NCI-H1105 treated with DMSO at 0.1 percent for 48 hours (cell line): ENCODE results near the gene OR2V2.
"Not testable (repeated sequence)": the region's sequence is repeated elsewhere in the genome, so short reads cannot be mapped to it uniquely, and the experiment has no call there.

Source experiments
- DNase-seq: peaks from one replicate; lab custom pipeline; 2025; lab: John Stamatoyannopoulos, UW

The OR2V2 gene

DNA sequence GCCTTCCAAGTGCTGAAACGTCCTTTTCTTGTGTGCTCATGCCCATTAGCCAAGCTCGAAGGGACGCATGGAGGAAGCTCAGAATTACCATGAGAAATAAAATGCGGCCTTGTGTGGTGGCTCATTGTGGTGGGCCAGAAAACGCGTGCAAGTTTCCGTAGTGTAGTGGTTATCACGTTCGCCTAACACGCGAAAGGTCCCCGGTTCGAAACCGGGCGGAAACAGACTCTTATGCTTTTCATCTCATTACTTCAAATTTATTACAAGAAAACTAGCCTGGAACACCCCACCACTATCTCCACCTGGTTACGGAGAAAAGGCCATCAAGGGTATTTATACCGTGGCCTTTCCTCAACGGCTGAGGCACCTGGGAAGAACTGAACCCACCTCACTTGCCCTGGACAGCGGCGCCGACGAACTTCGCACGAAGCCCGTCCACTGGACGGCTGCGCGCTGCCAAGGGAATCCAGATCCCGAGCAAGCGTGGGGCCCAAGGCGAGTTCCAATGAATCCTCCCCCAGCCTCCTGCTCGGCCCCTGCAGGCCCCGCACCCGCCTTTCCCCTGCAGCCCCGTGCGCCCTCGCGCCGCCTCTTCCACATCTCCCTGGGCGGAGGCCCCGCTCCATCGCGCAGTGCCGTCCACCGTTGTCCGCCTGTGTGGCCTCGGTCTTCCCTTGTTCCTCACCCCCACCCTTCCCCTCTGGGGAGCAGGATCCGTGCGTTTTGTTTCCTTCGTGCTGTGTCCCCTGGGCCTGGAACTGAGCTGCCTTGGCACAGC is 22.3 kb downstream of the OR2V2 start:
- not testable (repeated sequence) for DNase-seq

DNA sequence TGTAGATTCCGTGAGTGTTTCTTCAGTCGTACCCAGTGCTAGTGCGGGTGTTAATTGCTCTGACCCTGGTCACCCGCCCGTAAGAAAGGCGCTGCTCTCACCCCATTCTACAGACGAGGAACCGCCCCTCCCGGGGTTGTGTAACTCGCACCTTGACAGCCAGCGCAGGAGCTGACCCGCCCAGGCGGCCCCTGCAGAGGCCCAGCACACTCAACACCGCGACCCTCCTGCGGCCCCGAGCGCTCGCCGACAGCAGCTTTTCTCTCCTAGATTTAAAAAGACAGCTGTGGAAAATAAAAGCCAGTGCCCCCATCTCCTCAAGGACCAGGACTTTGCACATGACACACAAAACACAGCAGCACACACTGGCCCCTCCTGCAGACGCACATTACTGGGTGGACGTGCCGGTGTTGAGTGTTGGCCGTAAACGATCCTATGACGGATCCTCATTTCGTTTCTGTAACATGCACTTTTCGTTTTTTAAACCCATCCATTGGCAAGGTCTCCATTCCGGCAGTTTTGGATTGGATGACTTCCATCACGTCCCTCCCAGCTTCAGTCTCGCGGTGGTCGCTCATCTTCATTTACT is 22.9 kb downstream of the OR2V2 start:
- no peak for DNase-seq

DNA sequence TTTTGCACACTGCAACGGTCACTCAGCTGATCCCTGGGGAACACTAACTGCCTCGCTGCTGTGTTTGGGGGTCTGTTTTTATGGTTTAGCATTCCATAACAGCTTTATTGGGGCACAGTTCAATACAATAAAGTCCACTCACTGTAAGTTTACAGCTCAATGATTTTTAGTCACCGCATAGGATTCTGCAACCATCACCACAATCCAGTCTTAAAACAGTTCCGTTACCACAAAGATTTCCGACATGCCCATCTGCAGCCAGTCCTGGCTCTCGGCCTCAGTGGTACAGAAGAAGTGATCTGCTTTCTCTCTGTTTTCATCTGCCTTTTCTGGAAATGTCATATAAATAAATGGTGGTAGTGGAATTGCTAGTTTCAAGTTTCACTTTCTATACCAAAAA is 23.6 kb downstream of the OR2V2 start:
- no peak for DNase-seq

DNA sequence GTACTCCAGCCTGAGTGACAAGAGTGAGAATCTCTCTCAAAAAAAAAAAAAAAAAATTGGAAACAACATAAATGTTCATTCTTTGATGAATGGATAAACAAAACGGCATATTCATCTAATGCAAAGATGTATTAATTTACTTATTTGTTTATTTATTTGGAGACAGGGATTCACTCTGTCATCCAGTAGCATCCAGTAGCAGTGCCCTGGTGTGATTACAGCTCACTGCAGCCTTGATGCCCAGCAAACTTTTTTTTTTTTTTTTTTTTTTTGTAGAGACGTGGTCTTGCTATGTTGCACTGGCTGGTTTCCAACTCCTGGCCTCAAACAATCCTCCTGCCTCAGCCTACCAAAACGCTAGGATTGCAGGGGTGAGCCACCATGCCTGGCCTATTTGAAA is 24.4 kb downstream of the OR2V2 start:
- no peak for DNase-seq

DNA sequence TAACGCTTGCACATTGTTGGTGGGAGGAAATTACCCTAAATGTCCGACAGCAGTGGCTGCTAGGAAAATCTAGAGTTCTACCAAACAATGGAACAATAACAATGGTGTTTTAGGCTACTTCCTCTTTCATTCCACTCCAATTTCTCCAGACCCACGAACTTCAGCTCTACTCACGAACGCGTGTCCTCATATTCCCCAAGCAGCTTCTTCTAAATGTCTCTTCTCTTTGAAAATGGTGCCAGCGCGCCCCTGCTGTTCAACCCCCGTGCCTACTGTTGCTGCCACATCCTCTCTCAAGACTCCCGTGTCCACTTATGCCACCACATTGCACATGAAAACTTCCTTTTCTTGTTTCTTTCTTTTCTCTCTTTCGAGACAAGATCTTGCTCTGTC is 25.6 kb downstream of the OR2V2 start:
- no peak for DNase-seq

DNA sequence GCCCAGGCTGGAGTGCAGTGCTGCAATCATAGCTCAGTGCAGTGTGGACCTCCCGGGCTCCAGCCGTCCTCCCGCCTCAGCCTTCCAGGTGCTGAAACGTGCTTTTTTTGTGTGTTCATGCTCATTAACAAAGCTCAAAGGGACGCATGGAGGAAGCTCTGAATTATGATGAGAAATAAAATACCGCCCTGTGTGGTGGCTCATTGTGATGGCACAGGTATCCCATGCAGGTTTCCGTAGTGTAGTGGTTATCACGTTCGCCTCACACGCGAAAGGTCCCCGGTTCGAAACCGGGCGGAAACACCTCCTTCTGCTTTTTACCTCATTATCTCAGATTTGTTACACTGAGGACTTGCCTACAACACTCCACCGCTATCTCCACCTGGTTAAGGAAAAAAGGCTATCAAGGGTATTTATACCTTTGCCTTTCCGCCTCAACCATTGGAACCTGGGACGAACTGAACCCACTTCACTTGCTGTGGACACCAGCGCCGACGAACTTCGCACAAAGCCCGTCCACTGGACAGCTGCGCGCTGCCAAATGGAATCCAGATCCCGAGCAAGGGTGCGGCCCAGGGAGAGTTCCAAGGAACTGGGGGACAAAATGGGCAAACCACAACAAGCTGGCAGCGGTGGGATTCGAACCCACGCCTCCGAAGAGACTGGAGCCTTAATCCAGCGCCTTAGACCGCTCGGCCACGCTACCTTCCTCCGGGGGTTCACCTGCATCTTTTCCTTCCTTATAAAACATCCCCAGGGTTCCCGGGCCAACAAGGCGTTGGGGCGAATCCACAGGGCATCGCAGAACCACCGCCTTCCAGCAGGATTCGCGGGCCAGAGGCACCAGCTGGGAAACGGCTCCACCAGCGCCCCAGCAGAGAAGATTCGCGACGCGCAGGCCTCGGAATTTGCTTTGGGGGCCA is 26.3 kb downstream of the OR2V2 start:
- DNase-seq = no peak

DNA sequence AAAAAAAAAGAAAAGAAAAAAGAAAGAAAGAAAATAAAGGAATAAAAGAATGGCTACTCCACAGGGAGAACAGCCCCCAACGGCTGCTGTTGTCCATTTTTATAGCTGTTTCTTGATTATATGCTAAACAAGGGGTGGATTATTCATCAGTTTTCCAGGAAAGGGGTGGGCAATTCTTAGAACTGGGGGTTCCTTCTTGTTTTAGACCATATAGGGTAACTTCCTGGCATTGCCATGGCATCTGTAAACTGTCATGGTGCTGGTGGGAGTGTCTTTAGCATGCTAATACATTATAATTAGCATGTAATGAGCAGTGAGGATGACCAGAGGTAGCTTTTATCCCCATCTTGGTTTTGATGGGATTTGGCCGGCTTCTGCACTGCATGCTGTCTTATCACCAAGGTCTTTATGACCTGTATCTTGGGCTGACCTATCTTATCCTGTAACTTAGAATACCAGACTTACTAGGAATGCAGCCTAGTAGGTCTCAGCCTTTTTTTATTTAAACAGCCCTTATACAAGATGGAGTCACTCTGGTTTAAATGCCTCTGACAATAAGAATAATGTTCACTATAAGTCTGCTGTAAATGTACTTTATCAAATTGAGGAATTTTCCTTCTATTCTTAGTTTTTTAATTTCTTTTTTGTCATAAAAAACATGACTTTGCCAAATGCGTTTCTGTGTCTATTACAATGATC is 29.0 kb downstream of the OR2V2 start:
- no peak for DNase-seq

DNA sequence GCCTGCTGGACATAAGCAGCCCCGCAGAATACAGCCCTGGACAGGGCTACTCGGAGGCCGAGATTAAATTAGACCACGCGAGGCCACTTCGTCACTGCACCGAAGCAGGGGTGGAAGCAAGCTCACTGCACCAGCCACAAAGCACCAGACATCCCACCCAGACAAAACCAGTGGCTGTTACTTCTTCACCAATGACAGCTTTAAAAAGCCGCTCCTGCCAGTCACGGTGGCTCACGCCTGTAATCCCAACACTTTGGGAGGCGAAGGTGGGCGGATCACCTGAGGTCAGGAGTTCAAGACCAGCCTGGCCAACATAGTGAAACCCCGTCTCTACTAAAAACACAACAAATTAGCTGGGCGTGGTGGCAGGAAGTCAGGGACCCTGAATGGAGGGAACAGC is 30.2 kb downstream of the OR2V2 start:
- DNase-seq = not testable (repeated sequence)

DNA sequence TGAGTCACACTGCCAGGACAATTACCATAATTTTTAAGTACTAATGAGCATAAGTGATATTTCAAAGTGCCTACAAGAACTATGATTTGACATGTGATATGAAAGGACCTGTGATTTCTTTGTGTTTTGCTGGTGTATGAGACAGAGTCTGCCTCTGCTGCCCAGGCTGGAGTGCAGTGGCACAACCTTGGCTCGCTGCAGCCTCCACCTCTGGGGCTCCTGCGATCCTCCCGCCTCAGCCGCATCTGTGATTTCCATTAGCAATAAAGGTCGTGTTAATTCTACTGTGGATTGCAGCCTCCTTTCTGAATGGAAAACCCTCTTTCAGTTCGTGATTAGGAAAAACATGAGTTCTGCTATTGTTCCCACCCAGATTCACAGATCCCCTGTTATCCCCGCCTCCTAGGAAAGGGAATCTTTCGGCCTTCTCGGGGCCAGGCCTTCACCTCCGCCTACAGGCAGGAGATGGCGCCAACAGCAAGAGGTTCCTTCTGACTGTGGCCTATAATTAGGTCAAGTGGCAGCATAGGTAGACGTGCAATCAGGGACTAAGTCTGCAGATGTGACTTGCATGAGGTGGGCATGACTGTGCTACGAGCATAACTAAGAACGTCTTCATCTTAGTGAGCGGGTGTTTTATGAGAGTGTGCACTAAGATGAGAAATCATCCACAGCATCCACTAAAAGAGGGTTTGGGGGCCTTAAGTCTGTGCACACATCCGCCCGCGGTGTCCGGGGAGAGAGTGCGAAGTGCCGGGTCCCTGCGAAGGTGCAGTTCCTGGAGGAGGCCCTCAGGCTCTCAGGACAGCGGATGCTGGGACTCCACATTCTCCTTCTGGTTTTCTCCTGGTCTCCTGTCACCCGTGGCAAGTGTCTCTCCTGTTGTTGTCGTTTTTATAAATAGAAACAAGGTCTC is 34.5 kb downstream of the OR2V2 start:
- DNase-seq = no peak

DNA sequence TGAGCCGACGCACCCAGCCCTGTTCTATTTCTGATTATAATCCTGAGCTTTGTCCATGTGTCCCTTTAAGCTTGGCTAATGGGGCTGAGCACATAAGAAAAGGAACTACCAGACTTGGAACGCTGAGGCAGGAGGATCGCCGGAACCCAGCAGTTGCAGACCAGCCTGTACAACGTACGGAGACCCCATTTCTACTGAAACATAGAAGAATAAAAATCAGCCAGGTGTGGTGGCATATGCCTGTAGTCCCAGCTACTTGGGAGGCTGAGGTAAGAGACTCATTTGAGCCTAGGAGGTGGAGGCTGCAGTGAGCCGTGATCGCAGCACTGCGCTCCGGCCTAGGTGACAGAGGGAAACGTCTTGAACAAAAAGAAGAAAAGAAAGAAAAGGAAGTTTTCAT is 35.3 kb downstream of the OR2V2 start:
- no peak for DNase-seq

DNA sequence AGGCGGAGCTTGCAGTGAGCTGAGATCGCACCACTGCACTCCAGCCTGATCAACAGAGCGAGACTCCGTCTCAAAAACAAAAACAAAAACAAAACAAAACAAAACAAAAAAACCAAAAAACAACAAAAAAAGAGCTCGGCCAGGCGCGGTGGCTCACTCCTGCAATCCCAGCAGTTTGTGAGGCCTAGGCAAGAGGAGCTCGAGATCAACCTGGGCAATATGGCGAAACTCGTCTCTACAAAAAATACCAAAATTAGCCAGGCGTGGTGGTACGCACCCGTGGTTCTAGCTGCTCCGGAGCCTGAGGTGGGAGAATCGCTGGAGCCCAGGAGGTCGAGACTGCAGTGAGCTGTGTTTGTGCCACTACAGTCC is 37.4 kb downstream of the OR2V2 start:
- no peak for DNase-seq

DNA sequence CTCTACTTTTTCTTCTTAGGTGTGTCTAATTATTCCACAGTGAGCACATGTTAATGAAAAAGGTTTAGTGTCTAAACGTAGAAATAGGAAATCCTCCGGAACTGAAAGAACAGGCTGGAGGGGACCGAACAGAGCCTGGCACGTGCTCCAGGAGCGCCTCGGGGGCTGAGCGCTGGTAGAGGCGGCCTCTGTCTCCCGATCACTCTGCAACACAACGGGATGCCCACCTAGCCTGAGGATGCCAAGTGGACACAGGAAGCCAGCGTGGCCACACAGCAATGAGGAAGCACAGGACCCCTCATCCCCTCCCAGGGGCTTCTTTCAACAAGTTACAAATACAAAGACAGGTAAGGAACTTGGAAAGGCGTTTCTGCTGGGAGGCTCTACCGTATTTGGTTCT is 38.2 kb downstream of the OR2V2 start:
- no peak for DNase-seq

DNA sequence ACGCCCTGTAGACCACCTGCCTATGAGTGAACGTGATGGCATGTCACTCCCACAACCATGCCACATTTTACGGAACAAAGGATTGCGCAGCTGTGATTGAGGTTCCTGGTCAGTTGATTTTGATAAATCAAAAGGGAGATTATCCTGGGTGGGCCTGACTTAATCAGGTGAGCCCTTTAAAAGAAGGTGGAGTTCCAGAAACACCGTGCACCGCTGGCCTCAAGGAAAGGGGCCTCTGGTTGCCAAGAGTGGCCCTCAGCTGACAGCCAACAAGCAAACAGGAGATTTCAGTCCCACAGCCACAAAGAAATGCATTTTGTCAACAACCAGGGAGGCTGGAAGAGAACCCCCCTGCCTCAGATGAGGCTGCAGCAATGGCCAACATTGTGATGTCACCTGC is 38.6 kb downstream of the OR2V2 start:
- DNase-seq = no peak

DNA sequence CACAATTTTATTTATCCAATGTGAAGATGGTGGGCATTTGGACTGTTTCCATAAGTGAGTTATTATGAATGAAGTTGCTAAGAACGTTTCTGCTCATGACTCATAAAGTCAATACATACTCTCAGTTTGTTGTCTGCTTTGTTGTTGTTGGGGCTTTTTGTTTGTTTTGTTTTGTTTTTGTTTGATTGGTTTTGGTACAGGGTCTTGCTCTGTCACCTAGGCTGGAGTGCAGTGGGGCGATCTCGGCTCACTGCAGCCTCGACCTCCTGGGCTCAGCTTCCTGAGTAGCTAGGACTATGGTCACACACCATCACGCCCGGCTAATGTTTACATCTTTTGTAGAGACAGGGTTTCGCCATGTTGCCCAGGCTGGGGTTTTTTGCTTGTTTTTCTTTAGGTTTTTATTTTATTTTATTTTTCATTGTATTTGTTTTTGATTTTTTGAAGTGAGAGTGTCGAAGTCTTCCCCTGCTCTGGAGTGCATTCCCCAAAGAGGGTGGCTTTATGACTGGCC is 39.7 kb downstream of the OR2V2 start:
- DNase-seq = no peak

DNA sequence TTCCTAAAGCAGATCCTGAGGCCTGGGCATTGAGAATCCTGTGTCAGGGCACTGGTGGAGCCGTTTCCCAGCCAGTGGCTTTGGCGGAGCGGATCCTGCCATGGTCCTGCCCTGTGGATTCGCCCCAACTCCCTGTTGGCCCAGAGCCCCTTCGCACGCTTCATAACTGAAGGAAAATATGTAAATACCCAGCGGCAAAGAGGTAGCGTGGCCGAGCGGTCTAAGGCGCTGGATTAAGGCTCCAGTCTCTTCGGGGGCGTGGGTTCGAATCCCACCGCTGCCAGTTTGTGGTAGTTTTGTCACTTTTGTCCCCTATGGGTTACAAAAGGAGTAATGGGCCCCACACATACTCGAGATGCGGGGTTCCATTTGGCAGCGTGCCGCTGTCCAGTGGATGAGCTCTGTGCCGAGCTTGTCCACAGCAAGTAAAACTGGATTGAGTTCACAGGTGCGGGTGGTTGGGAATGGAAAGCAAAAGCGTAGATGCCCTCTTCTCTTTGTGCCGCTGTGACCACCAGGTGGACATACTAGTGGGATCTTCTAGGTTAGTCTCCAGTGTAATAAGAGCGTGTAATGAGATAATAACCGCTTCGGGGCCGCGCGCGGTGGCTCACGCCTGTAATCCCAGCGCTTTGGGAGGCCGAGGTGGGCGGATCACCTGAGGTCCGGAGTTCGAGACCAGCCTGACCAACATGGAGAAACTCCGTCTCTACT is 40.3 kb downstream of the OR2V2 start:
- no peak for DNase-seq

DNA sequence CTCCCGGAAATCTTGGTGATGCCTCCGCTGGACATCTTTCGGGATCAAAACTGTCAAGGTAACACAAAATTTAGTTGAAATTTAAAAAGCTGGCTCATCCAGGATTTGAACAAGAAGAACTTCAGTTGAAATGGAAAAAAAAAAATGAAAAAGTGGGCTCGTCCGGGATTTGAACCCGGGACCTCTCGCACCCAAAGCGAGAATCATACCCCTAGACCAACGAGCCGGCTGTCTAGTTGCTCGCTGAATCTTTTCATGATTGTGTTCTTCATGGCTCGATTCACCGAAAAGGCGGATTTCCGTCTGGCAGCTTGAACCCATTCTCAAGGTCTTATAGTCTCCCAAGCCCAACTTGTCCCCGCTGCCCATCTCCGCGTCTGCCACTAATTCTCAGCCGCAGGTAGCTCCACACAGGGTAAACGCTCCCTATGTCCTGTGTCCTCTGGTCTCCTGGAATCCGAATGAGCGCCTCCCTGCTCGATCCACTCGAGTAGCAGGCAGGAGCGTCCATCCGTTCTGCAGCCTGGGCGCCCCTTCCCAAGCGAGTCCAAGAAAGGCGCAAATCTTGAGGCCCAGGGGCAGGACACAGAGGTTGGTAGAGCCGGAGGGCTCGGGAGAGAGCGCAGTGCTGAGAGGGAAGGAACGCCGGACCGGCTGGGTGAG is 41.4 kb downstream of the OR2V2 start:
- no peak for DNase-seq

DNA sequence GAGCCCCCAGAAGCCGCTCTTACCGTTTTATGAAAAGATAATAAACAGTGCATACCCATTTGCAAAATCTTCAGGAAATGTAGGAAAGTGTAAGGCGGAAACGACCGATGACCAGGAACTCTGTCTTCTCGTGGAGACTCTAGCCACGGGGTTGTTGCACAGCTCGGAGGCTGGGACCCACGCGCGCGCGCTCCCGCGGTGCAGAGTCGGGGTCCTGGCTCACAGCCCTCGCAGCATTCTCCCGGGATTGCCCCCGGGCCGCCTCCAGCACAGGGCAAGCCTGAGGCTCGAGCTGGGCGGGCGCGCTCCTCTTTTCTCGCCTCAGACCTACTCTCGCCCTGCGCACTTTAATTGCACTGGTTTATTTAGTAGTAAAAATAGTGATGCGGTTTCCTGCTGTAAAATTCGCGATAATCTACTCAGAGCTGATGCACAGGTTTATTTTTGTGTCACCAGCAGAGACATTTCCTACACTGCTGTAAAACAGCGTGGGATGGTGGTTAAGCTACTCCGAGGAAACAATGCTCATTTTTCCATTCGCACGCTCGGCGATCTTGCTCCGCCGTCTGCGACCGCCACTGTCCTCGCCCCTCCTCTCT is 42.1 kb downstream of the OR2V2 start:
- DNase-seq = no peak

DNA sequence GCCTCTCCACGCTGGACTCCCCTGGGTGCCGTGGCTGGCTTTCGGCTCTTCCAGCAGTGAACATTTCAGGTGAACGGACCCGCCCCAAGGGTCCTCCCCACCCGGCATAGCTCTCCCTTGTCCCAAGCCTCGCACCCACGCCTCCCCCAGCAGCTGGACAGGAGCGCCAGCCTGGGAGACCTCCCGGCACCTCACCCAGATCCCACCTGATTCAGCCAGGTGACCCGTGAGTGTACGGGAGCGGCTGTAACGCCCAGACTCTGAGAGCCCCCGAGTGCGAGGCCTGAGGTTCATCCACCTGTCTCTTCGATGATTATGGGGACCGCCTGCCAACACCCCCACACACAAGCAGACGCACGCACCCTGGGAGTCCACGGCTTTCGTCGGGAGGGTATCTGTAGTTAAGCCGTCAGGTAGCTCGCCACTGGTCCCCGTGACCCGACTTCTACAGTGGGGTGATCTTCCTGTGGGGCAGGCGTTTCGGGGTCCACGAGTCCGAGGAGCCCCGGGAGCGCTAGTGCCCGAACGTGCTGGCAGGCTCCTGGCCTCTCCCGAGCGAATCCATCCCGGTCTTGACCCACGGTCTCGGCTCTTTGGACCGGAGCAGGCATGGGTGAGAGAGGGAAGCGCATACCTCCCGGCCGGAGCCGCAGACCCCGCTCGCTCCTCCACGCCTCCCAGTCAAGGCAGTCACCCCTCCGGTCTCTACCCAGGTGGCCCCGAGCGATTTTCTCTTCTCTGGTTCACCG is 42.8 kb downstream of the OR2V2 start:
- DNase-seq = no peak
